Activated T-cell treated with anti-CD3 and anti-CD28 coated beads, Interleukin-2, amount 50 U/mL, for 48 hours (primary cell): ENCODE data around the gene RBM47.
"Not testable (repeated sequence)": the region's sequence is repeated elsewhere in the genome, so short reads cannot be mapped to it uniquely, and the experiment has no call there.

Experiments
- DNase-seq, 2 experiments: peaks; one replicate each; pipeline ENCODE4 v3.0.0-alpha.2; 2020

RBM47 gene

DNA sequence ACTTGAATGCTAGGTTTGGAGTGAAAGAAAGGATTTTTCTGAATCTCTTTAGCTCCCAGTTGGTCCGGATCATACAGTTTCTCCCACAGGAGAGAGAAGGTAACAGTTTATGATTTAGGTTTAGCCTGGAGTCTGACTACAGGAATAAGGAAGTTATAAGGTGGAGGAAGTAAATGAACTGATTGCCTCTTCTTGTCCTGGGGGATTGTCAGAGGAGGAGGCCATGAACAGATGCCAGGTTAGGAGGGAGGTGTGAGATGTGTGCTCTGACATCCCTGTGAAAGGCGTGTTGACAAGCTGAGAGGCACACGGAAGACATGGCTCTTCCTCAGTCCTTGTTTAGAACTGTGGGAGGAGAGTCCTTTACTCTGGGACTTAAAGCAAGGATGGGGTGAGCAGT is 230.1 kb downstream of the RBM47 start:
- no peak for DNase-seq

DNA sequence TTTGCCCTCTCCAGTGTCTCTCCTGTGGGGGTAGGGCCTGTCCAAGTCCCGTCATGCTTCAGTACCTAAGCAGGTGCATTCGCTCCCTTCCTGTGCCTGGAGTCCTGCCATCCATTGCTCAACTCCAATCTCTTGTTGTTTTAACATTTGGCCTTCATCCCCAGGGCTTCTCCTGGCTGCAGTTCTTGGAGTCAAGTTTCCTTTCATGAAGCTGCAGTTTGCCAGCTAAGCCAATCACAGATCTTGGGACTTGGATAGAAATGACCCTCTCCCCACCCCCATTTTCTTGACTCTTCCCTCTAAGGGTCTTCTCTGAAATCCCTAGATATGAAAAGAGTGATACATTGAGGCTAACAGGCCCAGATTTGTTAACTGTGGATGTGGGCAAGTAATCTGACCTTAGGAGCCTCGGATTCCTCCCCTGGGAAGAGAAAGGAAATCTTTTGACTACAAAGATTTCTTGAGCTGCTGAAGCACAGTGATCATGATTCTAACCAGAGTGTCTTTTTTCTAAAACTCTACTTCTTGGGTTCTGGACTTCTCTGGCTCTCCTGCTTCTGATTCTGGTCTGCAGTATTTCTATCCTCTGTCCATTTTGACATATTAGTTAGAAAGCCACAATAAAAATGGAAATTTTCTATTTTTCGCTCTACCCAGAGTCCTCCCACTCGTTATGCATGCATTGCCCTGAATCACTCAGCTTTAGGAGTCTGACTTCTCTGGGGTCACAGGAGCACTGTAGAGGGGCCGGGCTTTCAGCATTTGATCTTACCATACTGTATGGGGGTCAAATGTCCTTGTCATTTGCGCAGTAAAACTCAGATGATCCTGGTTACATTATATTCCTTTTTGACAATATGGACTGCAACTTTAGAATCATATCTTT is 233.5 kb downstream of the RBM47 start:
- no peak for DNase-seq

DNA sequence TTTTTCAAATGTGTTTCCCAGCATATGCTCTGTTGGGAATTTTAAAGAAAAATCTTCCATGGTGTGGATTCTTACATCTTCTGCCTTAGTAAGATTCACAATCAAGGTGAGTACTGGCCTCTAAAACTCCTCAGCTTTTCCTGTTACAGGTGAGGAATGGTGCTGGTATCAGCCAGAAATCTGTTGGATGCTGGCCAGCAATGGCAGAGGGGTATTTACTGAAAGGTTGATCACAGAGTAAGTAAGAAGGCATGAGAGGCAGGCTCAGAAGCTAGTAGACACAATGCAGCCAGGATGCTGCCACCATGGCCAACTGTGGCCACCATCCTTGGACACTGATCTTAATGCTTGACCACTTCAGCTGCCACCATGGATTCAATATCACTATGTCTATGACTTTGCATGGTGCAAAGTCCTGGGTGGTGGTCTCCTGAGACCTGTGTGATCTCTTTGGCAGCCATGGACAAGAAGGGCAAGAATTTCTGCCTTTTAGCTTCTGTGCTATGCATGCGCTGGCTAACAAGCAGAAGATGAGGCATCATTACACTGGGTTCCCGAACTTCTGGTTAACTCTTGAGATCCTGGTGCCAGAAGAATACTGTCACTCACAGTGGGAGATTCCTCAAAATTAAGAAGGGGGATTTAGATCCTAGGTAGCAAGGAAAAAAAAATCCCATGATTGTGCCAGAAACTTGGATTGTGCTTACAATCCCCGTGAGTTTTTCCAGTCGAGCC is 234.3 kb downstream of the RBM47 start:
- DNase-seq = no peak

DNA sequence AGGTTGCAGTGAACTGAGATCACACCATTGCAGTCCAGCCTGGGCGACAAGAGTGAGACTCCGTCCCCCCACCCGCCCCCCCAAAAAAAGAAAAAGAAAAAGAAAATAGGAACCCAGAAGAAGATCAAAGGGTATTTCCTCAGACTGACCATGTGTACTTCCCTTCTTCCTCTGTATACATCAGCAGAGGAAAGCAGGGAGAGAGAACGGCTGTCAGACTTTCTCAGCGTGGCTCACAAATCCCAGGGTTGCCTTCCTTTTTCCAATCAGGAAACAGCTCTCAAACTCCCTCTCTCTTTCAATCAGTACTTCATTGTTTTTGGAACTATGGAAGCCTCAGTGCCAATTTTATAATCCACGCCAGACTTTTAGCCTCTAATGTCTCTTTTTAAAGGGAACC is 235.4 kb downstream of the RBM47 start:
- no peak for DNase-seq

DNA sequence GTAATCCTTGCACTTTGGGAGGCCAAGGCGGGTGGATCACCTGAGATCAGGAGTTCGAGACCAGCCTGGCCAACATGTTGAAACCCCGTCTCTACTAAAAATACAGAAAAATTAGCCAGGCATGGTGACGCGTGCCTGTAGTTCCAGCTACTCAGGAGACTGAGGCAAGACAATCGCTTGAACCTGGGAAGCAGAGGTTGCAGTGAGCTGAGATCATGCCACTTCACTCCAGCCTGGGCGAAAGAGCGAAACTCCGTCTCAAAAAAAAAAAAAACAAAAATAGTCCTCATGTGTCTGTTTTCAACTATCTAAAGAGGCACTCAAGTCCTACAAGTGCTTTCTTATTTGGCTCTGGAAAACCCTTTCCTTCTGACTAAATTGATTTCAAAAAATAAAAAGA is 237.4 kb downstream of the RBM47 start:
- not testable (repeated sequence) for DNase-seq

DNA sequence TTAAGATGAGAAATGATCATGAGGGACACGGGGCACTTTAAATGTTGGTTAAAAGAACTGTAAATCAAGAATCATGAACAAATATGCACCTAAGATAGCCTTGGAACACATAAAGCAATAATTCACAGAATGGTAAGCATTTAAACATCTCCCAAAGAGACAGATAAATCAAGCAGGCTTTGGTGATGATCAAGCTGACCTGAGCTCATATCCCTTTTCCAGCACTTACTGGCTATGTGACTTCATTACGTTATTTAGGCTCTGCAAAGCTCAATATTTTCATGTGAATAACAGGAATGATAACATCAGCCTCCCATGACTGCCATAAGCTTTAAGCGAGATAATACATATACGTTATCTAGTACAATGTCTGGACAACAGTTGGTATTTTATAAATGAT is 239.7 kb downstream of the RBM47 start:
- DNase-seq = no peak

DNA sequence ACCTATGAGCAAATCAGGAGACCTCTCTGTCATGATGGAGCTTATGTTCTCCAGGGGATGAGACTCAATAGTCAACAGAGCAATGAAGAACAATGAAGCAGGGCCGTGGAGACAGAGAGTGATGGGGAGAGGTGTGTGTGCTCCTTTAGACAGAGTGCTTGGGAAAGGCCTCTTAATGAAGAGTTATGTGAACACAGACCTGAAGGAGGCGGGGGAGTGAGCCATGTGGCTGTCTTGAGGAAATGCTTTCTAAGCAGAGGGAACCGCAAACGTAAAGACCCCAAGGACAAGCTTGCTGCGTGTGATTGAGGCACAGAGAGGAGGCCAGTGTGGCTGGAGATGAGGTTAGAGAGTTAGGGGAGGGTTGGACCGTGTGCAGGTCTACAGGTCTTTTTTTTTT is 241.4 kb downstream of the RBM47 start:
- DNase-seq = no peak

DNA sequence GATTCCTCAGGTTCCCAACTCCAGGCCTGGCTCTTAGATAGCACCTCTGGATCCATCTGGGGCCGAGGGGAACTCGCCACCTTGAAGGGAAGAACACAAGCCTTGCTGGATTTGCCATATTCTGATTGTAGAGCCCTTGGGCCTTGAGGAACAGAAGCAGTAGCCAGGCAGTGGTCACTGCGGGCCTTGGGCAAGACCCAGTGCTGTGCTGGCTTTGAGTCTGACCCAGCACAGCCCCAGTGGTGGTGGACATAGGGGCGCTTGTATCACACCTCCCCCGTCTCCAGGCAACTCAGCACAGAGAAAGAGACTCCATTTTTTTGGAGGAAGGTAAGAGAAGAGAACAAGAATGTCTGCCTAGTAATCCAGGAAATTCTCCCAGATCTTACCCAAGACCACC is 249.0 kb downstream of the RBM47 start:
- DNase-seq = no peak

DNA sequence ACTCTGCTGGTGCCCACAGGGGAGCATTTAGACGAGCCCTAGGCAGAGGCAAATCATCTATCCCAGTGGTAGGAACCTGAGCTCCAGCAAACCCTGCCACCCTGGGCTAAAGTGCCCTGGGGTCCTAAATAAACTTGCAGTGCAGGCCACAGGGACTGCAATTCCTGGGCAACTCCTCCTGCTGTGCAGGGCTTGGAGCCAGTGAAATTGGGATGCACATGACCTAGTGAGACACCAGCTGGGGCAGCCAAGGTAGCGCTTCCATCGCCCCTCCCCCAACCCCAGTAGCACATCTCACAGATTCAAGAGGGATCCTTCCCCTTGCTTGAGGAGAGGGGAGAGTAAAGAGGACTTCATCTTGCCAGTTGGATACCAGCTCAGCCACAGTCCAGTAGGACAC is 250.4 kb downstream of the RBM47 start:
- DNase-seq = no peak

DNA sequence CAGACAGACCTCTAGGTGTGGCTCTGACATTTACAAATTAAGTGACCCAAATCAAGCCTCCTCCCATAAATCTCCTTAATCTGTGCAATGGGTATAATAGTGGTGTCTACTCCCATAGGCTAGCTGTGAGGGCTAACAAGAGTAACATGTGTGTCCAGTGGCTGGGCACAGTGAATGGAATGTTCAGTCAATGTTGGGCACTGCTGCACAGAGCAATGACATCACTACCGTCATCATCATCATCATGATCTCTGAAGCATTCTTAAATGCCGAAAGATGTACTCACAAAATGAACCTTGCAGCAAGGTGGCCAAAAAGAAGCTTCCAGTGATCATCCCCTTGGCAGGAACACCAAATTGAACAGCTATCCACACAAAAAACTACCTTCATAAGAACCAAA is 251.0 kb downstream of the RBM47 start:
- DNase-seq = no peak

DNA sequence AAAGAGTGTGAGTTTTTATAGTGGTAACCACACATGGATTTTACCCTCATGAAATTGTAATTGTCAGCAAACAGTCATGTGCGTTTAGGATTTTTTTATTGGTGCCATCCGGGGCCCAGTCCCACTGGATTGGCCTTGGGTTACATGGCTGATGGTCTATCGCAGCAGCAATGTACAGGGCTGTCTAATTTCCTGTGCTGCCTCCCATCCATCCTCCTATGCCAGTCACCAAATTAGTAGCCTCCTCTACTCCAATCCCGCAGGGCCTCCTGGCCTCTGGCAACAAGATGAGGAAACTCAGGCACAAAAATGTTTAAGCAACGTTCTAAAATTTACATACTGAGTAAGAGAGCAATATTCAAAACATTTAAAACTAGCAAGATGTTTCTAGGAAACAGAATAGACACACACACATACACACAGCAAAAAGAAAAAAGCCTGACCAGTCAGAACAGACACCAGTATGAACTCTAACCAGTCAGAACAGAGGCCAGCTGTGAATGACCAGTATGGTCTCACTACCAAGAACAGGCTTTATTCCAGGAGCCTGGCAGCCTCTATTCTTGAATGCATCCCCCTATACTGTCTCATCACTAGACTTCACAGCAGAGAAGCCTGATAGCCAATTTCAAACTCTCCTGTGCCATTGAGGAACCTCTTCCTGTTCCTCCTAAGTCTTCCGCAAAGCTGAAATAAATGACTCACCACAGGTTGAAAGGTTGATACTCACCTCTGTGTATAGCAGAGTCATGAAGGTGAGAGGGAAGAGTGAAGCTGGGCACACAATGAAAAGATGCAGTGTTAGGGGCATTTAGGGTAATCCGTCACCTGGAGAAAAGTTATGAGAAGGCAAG is 251.9 kb downstream of the RBM47 start:
- DNase-seq = no peak

DNA sequence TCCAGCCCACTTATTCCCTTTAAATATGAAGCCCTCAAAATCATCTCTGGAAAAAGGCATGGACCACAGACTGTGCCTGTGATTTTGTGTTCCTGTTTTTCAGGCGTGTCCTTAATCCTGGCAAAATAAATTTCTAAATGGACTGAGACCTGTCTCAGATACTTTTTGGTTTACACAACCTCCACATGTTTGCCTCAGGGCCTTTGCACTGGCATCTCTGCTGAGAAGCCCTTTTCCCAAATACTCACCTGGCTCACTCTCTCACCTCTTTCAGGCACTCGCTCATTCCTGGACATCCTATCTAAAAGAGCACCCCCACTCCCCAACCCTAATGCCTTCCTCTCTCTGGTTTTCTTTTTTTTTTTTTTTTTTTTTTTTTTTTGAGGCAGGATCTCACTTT is 254.0 kb downstream of the RBM47 start:
- no peak for DNase-seq

DNA sequence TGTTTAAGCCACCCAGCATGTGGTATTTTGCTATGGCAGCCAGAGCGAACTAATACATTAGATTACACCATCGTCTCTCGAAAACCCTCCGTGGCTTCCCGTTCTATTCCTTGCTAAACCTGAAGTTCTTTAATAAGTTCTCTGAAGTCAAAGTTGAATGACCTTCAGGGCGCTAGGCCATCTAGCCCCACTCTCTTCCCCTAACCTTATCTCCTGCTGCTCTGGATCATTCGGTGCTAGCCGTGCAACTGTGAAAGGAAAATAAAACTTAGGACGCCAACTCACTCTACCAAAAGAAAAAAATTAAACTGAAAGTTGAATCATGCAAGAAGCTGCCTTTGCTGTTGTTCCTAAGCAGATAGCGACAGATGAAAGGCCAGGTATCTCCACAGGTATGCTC is 254.6 kb downstream of the RBM47 start:
- no peak for DNase-seq

DNA sequence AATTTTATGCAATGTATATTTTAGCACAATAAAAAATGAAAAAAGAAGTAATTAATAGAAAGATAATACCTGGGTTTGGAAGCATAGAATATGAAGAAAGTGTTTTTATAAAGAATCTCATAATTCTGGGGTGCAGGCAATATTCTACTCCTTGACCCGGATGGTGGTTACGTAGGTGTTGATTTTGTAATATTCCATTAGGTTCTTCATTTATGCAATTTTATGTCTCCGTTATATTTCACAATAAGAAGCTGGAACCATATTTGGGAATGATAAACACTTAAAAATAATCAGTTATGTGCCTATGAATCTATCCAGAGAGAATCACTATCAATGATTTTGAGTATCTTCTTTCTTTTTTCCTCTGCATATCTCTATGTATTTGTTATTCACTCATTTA is 256.0 kb downstream of the RBM47 start:
- DNase-seq = no peak
